HG03175 (cell line): Measurements from ENCODE around the gene IGSF9.

Experiments
- ATAC-seq: cut with Tn5 transposase; IDR thresholded peaks from one replicate; pipeline ENCODE4 v1.9.1; 2021; ENCODE audit warnings: mild to moderate bottlenecking, moderate library complexity; ENCODE audit not compliant: unreplicated experiment

Gene IGSF9

DNA sequence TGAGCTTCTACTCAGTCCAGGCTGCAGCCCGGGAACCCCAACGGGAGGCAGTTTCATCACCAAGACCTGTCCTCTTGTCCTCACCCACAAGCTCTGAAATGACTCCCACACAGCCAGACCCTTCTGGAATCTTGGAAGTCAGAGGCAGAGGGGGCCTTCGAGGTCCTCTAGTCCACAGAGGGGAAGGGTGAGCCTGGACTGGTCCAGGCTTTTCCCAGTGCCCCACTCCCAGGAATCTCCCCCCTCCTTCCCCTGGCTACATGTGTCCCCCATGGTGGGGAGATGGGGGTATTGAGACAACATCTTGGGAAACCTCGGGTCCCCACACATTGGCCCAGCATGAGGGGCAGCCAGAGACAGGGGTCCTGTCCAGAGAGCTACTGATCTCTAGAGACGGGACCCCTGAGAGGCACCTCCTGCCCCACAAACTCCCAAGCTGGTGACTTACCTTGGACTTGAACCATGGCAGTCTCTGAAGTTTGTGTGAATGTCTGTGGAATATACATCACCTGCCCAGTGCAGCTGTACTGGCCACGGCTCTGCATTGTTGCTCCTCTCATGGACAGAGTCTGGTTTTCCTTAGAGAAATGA, 28.0 kb upstream of the IGSF9 start:
- no peak for ATAC-seq

DNA sequence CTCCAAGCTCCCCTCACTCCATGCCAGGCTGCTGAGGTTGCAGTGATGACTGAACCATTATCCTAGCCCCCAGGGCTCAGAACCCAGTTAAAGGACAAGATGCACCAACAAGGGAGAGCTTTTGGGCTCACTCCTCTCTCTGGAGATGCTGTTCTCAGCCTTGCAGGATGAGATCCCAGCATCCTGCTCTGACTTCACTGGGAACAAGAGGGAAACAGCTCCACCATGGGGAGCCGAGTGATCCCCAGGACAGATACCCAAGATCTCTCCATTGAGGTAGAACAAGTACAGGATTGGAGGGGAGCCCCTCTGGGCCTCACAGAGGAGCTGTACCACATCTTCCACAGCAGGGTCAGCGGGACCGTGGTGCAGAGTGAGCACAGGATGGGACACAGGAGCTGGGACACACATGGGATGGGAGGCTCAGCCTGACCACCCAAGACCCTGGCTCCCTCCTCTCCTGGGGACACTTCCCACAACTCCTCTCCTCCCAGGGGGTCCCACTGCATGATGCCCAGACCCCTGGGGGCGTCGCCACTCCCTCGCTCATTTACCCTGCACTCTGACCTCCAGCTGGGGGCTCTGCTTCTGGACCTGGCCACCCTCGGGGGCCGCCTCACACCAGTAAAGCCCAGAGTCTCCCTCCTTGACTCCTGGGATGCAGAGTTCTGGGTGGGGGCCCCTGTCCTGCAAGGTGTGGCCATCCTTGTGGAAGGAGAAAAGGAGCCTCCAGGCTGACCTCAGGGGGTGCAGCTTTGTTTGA, 27.2 kb upstream of the IGSF9 start:
- ATAC-seq, result no peak

DNA sequence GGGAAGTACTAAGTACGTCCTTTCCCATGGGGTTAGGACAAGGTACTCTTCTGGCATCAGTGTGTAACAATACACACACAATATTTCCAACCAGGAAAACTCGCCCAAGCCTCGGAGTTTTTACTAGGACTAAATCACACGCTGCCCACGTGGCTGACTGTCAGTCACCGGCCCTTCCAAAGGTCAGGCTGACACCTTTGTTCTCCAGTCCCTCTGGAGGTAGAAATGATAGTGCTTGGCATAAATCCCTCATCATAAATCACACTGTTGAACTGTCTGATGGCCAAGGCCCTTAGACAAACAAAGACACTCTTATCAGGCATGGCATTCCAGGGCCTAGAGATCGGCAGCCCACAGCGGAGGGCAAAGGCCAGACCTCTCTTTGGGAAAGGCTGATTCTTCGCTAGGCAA, 25.5 kb upstream of the IGSF9 start:
- no peak for ATAC-seq

DNA sequence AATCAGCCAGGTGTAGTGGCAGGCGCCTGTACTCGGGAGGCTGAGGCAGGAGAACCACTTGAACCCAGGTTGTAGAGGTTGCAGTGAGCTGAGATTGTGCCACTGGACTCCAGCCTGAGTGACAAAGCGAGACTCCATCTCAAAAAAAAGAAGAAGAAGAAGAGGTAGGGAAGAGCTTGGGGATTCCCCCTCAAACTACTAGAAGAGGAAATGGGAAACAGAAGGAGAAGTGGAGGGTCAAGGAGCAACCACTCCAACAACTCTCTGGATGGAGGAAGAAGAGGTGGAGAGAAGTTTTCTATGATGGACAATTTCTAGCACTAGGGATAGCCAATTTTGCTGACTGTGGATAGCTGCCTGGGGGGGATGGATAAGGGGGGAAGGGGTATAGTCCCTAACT, 23.5 kb upstream of the IGSF9 start:
- ATAC-seq, result no peak

DNA sequence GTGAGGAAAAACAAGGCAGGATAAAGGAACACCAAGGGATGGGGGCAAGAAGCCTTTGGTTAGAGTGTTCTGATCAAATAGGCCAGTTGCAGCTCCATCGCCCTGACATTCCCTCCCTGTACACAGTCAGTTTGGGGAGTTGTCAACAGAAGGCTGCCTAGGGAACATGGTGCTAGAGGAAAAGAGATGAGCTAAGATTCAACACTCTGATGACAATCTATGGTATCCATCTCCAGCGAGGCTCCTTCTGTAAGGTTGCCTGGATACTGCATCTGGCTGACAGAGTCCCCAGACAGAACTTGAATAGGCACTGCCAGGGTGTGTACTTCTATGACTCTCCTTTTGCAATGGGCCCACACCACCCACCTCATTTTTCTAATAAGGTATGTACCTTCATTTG, 19.9 kb upstream of the IGSF9 start:
- no peak for ATAC-seq

DNA sequence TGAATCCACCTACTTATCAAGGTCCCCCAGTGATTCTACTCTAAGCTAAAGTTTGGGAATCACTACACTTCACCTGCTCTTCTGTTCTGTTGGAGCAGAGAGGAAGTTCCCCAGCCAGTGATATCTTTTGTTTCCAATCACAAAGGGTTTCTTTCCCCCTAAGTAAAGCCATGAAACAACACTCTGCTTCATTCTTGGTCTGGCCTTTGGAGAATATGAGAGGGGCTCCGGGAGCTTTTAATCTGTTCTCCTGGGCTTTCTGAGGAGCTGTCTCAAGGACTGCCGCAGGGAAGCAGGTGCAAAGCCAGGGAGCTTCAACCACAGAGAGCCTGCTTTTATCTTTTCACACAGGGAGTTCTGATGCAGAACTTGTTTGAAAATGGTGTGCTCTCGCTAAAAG, 18.7 kb upstream of the IGSF9 start:
- no peak for ATAC-seq

DNA sequence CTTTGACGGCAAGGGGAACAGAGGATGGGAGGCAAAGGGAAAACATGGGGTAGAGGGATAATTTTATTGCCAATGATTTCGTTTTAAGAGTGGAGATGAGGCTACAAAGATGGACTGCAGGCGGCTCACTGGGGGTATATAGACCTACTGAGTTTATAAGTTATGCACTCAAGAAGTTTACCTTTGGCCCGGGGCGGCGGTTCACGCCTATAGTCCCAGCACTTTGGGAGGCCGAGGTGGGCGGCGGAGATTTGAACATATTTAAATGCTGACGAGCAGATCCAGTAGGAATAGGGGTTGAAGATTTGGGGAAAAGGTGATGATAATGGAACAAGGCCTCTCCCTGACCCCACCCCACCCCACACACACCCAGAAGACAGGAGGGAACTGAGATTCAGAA, 16.8 kb upstream of the IGSF9 start:
- ATAC-seq, result no peak

DNA sequence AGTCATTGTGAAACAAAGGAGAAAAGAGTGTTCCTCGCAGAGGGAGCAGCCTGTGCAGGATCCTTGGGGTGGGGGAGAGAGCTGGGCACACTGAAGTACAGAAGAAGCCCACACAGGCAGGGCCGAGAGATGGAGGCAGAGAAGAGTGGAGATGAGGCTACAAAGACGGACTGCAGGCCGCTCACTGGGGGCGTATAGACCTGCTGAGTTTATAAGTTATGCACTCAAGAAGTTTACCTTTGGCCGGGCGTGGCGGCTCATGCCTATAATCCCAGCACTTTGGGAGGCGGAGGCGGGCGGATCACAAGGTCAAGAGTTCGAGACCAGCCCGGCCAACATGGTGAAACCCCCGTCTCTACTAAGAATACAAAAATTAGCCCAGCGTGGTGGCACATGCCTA, 16.2 kb upstream of the IGSF9 start:
- no peak for ATAC-seq

DNA sequence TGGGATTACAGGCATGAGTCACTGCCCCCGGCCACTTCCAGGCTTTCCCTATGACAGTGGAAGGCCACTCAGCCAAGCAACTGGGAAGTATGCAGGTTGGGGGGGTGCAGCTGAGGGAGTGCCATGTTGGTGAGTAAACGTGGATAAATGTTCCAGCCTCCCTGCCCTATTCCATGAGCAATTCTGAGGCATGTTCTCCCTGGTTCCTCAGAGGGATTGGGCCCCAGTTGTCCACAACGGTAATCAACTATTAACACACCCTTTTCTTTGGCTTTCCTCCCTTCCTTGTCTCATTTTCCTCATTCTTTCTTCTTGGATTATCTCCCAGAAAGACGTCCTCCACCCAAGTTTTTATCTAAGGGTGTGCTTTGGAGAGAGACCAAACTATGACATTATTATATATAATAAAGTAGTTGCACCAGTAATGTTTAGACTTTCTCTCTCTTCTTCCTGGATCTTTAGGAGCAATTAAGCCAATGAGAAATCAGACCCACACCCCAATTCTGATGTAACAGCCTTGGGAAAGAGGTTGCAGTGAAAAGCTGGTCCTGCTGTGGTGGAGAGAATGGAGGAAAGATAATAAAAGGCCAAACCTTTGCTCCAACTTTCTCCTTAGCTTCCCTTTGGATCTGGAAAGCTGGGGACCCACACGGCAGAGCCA, 15.4 kb upstream of the IGSF9 start:
- no peak for ATAC-seq

DNA sequence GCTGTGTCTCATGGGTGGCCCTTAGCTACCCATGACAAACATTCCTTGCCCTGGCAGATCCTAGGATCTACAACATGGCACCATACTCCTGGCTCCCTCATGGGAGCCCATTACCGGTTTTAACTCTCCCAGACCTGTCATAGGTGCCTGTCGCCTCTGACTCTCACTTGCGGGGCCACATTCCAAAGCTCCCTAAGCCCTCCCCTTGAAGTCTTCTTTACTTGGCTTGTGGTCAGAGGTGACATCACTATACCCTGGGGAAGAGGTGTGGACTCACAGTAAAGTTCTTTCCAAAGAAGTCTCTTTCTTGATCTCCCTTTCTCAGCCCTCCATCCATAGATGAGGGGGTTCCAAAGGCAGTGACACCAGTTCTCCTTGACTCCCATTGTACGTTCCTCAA, 14.0 kb upstream of the IGSF9 start:
- no peak for ATAC-seq

DNA sequence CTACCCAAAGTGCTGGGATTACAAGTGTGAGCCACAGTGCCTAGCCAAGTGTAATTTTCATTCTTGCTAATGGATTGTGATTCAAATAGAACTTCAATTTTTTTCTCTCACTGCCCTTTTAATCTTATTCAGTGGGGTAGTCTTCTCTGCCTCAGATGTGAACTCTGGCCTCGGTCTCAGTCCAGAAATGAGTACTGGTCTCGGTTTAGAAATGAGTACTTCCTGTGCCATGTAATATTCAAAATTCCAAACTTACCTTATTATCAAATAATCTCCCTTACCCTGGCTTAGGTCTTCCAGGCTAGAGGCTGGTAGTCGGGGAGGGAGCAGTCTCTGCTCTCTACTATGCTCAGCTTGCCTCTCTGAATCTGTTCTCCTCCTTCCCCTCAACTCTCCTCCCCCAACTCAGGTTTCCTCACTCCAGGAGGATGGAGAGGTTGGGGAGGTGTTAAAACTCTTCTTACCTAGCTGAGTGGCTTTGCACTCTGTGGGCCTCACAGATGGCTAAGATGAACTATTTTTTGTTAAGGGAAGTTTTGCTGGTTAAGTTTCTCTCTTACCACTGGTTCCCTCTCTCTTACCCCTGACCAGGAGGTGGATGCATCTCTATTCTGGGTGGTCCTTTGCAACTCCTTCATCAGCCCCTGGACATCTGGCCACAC, 13.4 kb upstream of the IGSF9 start:
- peak; percentile 75 for ATAC-seq

DNA sequence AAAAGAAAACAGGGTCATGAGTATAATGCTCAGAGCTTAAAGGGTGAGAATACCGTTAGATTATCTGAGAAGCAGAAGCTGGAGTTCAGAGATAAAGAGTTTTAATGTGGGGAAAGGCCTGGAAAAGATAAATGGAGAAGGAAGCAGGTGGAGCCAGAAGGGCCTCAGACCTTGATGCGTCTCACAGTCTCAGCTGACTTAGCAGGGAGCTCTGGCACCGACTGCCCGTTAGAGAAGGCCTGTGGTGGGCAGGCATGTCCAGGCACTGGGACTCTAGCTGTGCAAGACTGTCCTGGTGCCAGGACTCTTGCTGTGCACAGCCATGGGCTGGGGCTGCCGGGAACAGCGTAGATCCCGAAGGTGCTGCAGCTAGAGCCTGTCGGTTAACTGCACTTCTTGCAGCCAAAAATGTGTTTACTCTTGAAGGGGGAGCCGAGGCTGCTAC, 12.4 kb upstream of the IGSF9 start:
- ATAC-seq, result no peak

DNA sequence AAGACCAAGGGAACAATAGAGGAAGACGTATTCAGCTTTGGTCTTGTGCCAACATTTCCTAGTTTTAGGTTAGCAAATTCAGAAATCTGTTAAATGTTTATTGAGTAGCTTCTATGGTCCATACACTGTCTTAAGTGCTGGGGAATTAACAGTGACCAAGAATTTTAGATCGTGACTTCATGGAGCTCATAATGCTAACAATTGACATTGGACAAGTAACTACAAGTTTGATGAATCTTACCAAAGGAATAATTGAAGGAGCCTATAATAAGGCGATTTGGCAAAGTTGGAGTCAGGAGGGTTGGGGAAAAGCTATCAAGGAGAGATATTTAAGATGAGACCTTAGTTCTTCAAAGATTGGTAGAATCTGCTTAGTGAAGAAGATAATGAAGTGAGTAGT, 10.0 kb upstream of the IGSF9 start:
- no peak for ATAC-seq

DNA sequence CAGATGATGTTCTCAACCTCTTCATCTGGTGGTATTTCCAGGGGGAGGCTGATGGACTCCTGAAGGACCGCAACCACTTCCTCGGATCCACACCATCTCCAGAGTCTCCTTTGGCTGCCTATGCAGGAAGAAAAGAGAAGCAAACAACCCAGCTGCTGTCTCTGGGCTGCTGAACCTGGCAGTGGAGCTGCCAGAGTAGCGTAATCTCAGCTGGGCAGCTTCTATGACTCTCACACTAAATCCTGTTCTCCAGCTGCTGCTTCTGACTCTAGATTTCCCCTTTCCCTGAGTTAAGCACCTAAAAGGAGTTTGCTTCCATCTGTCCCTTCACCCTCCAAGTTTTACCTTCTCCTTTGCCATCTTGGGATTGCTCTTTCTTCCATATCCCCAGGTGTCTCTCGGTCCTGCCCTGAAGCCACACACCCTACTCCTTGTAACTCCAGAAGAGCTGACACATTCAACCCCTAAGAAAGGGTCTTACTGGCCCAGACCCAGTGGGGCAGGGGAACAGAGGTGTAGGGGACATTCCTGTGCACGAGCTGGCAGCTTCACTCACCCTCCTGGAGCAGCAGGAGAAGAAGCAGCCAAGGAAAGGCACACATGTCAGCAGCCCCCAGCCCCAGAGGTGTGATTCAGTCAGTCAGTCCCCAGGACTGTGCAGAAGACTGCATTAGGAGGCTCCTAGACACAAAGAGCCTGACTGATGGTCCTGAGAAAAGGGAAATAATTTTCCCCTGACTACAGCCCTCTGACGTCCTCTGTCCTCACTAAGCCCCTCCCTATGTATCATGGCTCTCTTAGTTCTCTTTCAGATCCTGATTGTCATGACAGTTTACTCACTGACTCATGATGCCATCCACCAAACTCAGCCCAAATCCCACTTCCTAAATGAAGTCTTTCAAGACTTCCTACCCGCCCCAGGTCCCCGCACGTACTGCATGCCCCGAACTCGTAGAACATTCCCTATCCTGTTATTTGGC, 8.4 kb upstream of the IGSF9 start, which contains the start of gene SLAMF9:
SLAMF9 (minus strand) TSS at position 702 of the 980 bp plus-strand sequence; CDS start at position 602, 100 bp downstream.
- ATAC-seq, result no peak

DNA sequence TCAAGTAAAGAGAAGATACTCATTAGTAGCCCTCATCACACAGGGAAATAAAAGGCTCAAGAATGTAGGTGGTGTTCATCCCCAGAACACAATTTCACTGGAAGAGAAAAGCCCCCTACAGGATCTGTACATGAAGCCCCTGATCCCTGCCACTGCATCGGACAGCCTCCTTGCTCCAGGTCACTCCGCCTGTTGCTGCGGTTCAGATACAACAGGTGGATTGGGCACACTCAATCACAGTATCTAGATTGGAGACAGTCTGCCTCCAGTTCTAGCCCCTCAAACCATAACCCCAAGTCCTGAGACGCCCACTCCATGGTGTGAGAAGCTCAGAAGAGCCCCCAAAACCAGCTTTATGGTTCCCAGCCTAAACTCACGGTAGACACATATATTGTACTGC, 7.5 kb upstream of the IGSF9 start:
- ATAC-seq, result no peak

DNA sequence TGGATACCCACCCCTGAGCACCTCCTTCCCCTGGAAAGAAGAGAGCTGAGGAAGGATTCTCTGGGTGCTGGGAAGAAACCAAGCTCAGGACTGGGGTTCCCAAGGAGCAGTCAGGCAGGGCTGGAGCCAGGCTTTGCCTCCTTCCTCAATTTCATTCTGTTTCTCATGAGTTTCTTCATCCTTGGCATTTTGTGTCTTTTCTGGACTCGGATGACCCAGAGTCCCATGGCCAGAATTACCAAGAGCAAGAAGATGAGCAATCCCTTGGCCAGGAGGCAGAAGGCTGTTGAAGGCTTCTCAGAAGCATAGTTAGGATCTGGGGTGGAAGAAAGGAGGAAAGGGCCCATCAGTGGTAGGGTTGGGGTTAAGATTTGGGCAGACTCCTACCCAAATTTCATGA, 6.1 kb upstream of the IGSF9 start:
- ATAC-seq, result no peak

DNA sequence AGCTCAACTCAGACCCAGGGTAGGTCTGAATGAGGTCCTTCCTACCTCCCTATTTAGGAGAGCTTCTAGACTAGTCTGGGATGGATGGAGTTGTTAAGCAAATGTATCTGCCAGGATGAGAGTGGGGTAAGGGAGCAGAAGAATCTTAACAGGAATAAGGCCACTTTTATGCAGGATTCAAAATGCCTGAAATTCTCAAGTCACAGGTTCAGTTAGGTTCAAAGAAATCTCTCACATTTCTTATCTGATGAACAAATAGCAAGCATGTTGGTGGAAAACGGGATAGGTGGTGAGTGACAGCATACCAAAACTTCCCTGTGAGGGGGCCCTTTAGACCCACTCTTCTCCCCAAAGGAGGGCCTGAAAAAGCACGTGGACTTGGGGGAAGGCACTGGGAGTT, 5.6 kb upstream of the IGSF9 start:
- no peak for ATAC-seq

DNA sequence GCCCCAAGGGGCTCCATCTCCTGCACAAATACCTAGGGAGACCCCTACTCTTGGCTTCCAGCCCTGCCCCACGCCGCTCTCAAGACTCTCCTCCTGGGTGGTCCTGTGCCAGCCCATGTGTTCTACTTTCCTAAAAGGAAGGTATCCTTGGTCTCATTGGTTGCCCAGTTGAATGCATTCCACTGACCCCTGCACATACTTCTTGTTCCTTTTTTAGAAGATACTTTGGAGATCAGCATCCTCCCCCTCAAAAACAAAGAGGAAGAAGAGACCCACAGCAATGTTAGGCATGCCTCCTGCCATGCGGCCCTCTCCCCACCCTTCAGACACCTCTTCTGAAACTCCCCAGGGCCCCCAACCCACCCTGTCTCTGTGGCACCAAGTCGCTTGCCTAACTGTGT, 4.6 kb upstream of the IGSF9 start:
- ATAC-seq, result no peak

DNA sequence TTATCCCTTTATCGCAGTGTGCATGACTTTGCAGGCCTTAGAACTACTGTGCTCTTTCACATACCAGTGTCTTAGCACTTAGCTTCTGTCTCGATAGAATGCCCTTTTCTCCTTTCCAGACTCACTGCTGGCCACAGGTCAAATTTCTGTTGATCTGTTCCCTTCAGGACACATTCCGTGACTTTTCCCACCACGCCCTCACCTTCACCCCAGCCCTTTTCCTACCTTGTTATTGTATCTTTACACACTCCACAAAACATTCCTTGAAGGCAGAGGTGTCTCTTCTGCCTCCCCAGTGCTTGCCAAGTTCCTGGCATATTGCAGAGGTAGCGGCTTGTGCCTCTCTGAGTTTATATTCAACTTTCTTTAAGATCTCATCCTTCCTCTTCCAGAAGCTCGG, 3.7 kb upstream of the IGSF9 start:
- no peak for ATAC-seq

DNA sequence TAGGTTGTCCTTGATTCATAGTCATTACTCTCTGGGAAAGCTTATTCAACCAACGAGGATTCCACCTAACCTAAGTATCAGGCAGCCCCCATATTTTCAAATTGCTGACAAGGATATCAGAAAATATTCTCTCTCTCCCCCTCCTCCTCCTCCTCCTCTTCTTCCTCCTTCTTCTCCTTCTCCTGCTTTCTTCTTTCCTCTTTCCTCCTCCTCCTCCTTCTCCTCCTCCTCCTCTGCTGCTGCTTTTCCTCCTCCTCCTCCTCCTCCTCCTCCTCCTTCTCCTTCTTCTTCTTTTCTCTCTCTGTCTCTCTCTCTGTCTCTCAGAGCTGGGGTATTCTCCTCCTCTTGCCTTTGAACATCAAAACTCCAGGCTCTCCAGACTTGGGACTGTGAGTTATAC, 2.5 kb upstream of the IGSF9 start:
- no peak for ATAC-seq
